HG02943 (cell line): Measurements from ENCODE around the gene AKR1D1.
"Not testable (repeated sequence)": the region's sequence is repeated elsewhere in the genome, so short reads cannot be mapped to it uniquely, and the experiment has no call there.

Experiments
- ATAC-seq: cut with Tn5 transposase; IDR thresholded peaks from one replicate; pipeline ENCODE4 v1.9.1; 2021; ENCODE audit warnings: mild to moderate bottlenecking, low read depth, moderate library complexity; ENCODE audit not compliant: unreplicated experiment

The AKR1D1 gene

GRCh38 chr7:138116141-138116540 lies 39.9 kb downstream of the AKR1D1 start:
- ATAC-seq: no peak

DNA sequence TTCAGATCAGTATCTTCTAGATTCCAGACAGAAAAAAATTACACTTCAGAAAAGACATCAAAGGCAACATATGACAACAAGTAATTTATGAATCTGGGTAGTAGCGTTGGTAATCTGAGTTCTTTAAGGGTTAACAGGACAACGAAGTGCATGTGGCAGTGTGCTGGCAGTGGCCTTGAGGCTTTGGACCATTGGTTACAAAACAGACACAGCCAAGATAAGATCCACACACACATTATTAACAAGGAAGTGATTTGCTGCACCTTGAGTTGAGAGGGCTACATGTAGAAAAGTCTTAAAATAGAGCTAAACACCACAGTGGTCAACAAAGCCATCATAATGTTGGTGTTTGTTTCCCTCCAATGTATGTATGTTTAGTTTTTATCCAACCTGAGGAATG lies 40.6 kb downstream of the AKR1D1 start:
- no peak for ATAC-seq

DNA sequence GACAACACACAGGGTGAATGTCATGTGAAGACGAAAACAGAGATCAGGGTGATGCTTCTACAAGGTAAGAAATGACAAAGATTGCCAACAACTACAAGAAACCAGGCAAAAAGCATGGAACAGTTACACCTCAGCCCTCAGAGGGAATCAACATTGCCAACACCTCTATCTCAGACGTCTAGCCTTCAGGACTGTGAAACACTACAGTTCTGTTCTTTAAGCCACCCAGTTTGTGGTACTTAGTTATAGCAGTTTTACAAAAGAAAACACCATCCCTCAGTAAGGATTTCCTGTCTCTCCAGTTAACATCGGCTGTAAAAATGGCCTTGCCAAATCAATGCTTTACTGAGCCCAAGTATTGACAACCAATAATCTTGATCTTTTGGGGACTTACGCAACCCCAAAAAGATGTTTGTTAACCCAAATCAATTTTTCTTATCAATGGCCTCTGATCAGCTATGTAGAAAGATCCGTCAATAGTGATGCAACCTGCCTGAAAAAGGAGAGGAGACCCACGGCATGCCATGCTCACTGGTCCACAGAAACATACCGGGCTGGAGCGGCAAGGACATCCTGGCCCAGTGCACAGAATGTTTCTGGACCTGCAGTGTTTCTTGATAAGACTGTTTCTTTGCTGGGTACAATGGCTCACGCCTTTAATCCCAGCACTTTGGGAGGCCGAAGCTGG lies 44.0 kb downstream of the AKR1D1 start:
- ATAC-seq: no peak

- ATAC-seq: no peak
Measured at GRCh38 chr7:138122162-138122561, 45.9 kb downstream of the AKR1D1 start.

GRCh38 chr7:138125119-138125518 lies 48.9 kb downstream of the AKR1D1 start:
- ATAC-seq: no peak

- ATAC-seq: no peak
Measured at GRCh38 chr7:138125598-138126111, 49.4 kb downstream of the AKR1D1 start.

DNA sequence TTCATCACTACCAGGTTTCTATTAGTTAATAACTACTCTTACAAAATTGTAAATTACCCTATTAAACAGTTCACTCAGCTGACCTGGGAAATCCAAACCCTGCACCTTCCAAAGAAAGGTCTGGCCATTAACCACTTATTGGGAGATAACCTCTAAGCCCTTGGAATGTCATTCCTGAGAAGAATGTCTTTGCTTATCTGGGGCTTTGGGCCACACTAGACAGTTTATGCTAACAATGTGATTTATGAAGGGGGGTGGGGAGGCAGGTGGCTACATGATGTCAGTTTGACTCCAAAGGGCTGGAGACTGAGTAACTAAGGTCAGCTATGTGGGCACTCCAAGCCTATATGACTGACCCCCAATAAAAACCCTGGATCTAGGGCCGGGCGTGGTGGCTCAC lies 50.7 kb downstream of the AKR1D1 start:
- no peak for ATAC-seq

DNA sequence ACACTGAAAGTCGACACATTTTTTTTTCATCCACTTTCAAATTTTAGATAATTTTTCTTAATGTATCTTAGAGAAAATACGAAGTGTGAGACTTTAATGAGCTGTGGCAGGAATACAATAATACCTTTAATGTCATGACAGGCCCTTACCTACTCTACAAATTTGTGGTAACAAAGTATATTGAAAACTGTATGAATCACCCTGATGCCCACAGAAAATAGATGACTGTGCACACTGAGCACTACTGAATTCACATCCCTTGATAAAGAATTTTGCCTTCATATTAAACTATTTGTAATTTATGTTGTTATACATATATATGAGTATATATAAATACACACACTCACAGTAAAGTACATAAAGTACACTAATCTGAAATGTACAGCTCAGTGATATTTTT lies 51.7 kb downstream of the AKR1D1 start:
- ATAC-seq: no peak

- ATAC-seq: no peak
Measured at GRCh38 chr7:138129551-138130165, 53.4 kb downstream of the AKR1D1 start.

GRCh38 chr7:138137423-138138171 lies 61.3 kb downstream of the AKR1D1 start:
- no peak for ATAC-seq

DNA sequence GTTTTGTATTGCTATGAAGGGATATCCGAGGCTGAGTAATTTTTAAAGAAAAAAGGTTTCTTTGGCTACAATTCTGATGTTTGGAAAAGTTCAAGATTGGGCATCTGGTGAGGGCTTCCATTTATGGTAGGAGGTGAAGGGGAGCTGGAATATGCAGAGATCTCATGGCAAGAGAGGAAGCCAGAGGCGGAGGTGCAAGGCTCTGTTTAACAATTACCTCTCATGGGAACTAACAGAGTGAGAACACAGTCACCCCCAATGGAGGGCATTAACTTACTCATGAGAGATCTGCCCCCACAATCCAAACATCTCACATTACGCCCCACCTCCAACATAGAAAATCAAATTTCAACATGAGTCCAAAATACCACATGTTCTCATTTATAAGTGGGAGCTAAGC lies 62.0 kb downstream of the AKR1D1 start:
- ATAC-seq: no peak

DNA sequence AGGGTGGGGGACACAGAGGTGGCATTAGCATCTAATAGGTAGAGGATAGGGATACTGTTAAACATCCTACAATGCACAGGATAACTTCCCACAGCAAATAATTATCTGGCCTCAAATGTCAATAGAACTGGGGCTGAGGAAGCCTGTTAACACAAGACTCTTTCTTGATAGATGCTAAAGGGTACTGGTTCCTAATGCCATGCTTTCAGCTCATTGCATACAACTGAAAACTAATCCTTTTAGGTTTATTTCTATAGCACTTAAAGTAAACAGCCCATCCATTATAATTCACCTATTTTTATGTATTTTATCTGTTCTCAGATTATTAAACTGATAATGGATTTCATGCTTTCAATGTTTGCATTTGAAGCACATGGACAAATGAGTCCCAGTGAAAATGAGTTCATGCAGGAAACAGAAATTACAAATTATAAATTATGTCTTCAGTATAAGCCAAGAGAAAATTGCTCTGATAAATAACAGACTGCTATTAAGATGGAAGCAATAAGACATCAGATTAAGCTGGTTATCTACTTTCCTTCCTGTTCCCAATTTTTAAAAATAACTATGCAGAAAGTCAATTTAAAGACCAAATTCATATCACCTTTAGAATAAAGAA lies 66.4 kb downstream of the AKR1D1 start:
- ATAC-seq: no peak

- ATAC-seq: no peak
Measured at GRCh38 chr7:138144958-138145357, 68.7 kb downstream of the AKR1D1 start.

- not testable (repeated sequence) for ATAC-seq
Measured at GRCh38 chr7:138146221-138146620, 70.0 kb downstream of the AKR1D1 start.

GRCh38 chr7:138146757-138147734 lies 70.8 kb downstream of the AKR1D1 start:
- not testable (repeated sequence) for ATAC-seq

DNA sequence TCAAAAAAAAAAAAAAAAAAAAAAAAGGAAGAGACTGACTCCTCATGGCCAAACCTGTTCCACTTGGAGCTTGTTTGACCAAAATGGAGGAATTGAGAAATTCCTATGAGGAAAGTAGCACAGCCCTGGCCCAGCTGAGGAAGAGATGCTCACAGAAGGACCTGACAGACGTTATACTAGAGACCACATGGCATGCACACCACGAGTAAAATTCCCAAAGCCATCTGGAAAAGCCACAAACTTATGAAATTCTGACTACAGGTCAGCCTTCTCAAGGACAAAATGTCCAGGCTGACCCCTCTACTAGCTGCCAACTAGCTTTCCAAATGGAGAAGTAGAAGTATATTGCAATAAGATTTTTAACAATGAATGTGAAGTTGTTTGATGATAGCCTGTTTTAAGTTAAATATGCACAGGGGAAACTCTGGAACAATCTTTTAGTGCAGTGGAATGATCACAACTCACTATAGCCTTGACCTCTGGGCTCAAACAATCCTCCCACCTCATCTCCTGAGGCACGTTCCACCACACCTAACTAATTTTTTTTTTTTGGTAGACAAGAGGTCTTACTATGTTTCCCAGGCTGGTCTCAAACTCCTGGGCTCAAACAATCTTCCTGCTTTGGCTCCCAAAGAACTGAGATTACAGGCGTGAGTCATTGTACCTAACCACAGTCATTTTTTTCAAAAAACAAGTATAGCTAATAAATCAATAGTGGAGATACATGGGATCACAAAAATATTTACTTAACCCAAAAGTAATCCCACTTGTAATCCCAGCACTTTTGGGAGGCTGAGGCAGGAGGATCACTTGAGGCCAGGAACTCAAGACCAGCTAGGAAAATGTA lies 75.7 kb downstream of the AKR1D1 start:
- no peak for ATAC-seq

DNA sequence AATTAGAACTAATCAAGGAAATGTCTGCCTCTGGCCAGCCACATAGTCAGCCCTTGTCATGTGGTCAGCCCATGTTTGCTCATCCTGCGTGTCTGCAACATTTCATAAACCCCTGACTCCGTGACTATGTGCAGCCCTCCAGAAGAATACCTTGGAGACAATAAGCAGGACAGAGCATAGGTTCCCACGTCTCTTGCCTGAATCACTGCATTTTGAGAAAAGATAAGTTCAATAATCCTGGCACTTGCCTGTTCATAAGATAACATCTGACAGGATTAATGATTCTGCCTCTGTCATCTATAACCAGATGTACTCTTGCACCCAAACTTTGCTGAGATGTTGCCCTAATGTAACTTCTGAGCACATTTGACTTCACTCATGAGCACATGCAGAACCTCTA lies 78.4 kb downstream of the AKR1D1 start:
- ATAC-seq: no peak

- no peak for ATAC-seq
Measured at GRCh38 chr7:138157702-138158101, 81.4 kb downstream of the AKR1D1 start.
